Astrocyte (in vitro differentiated cells and primary cell): ENCODE measurements around the gene LRCOL1.

Source experiments
- CTCF ChIP-seq: IDR thresholded peaks from 2 replicates; pipeline ENCODE4 v1.5.1; 2011; ENCODE audit warnings: low read depth, mild to moderate bottlenecking, inconsistent platforms, low read length, moderate library complexity; ENCODE audit not compliant: insufficient read depth
- EZH2 ChIP-seq: IDR thresholded peaks from 2 replicates; pipeline ENCODE4 v1.6.1; 2012; ENCODE audit warnings: mild to moderate bottlenecking, low read length, inconsistent platforms; ENCODE audit not compliant: insufficient read depth

- TF ChIP-seq CTCF (no peak), EZH2 (no peak)
Measured at GRCh38 chr12:132572801-132573760, 37.3 kb downstream of the LRCOL1 start.
